ENCODE data around the gene MTERF2.

DNA sequence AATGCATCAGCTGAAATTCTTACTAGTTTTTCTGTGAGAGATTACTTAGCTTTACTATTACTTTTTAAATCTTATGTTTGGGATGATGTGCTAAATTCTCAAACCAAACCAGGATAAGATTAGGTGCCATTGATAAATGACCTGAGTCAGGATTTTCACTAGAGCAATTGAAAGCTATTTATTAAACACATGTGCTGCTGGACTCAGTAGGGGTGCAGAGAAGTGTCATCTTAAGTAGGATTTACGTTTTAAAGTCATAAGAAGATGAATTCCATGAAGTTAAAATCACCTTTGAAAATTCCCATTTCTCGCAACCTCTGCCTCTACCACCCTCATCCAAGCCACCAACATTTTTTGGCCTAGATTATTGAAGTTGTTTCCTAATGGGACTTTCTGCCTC lies 22.4 kb downstream of the MTERF2 start:
- TF ChIP-seq, protein P1, sequence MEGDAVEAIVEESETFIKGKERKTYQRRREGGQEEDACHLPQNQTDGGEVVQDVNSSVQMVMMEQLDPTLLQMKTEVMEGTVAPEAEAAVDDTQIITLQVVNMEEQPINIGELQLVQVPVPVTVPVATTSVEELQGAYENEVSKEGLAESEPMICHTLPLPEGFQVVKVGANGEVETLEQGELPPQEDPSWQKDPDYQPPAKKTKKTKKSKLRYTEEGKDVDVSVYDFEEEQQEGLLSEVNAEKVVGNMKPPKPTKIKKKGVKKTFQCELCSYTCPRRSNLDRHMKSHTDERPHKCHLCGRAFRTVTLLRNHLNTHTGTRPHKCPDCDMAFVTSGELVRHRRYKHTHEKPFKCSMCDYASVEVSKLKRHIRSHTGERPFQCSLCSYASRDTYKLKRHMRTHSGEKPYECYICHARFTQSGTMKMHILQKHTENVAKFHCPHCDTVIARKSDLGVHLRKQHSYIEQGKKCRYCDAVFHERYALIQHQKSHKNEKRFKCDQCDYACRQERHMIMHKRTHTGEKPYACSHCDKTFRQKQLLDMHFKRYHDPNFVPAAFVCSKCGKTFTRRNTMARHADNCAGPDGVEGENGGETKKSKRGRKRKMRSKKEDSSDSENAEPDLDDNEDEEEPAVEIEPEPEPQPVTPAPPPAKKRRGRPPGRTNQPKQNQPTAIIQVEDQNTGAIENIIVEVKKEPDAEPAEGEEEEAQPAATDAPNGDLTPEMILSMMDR (conservative IDR thresholded peaks at IDR 0.05 in 1 of 2, IDR thresholded peaks at IDR 0.05 in 1 of 2; ENCODE audit: low read depth in 1 of 2, low read length in 2 of 2) = no peak
- no peak for TF ChIP-seq EZH2 (IDR thresholded peaks at IDR 0.05; ENCODE audit: low read length, missing control alignments)
